Kidney epithelial cell (primary cell): Measurements from ENCODE around the gene RALGPS1. TPM values are rescaled to one million over a fixed set of nuclear protein-coding genes. Genes with fewer than 3 reads are reported as not detected.

Experiments
- DNase-seq: peaks from one replicate; pipeline ENCODE4 v3.0.0-alpha.2; 2010; ENCODE audit warnings: low read depth
- H3K27me3 ChIP-seq: 2 replicates; pipeline ENCODE4 v1.6.0; 2011; ENCODE audit warnings: low read length; ENCODE audit not compliant: control insufficient read depth, insufficient read depth
- H3K36me3 ChIP-seq: 2 replicates; pipeline ENCODE4 v1.5.1; 2011; ENCODE audit warnings: low read length; ENCODE audit not compliant: control insufficient read depth, insufficient read depth
- H3K4me3 ChIP-seq: 2 replicates; pipeline ENCODE4 v1.5.1; 2011; ENCODE audit warnings: low read depth, mild to moderate bottlenecking, control low read depth, low read length
- total RNA-seq: library from RNA; depleted of rRNA; stranded (reverse); fragments of >200 nt; gene quantifications from 2 replicates; pipeline ENCODE4 v1.2.3, GENCODE V29; 2015
- TF ChIP-seq, protein P1 (sequence below): IDR thresholded peaks from 2 replicates; pipeline ENCODE4 v1.5.1; 2011; ENCODE audit warnings: mild to moderate bottlenecking, moderate library complexity, low read length, control low read depth, inconsistent platforms; ENCODE audit not compliant: insufficient read depth, poor library complexity, severe bottlenecking

RALGPS1 gene
- total RNA-seq, 1 donor from 2014 or later = 5.6 TPM

DNA sequence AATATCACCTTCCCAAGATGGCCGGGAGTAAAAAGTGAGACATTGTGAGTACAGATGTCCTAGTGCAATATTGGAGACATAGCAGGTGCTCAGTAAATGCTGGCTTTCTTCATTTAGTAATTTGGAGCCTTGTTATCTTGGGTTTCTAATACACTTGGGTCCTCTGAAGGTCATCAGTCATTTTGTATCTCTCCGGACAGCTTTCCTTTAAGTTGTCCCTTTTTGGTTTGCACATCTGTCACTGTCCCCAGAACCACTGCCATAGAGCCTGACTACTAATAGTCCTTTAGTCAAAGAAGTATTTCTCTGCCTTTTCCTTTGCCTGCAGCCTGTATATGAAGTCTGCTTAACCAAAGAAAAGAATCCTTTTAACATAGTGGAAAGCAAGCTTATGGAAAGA, 215.7 kb downstream of the RALGPS1 start:
- TF ChIP-seq, protein P1, sequence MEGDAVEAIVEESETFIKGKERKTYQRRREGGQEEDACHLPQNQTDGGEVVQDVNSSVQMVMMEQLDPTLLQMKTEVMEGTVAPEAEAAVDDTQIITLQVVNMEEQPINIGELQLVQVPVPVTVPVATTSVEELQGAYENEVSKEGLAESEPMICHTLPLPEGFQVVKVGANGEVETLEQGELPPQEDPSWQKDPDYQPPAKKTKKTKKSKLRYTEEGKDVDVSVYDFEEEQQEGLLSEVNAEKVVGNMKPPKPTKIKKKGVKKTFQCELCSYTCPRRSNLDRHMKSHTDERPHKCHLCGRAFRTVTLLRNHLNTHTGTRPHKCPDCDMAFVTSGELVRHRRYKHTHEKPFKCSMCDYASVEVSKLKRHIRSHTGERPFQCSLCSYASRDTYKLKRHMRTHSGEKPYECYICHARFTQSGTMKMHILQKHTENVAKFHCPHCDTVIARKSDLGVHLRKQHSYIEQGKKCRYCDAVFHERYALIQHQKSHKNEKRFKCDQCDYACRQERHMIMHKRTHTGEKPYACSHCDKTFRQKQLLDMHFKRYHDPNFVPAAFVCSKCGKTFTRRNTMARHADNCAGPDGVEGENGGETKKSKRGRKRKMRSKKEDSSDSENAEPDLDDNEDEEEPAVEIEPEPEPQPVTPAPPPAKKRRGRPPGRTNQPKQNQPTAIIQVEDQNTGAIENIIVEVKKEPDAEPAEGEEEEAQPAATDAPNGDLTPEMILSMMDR = no peak
- no peak for DNase-seq
- Histone ChIP-seq H3K4me3 (no peak overlapping the region), H3K36me3 (no peaks in the 10 kb centered on the region), H3K27me3 (no peaks in the 10 kb centered on the region)

DNA sequence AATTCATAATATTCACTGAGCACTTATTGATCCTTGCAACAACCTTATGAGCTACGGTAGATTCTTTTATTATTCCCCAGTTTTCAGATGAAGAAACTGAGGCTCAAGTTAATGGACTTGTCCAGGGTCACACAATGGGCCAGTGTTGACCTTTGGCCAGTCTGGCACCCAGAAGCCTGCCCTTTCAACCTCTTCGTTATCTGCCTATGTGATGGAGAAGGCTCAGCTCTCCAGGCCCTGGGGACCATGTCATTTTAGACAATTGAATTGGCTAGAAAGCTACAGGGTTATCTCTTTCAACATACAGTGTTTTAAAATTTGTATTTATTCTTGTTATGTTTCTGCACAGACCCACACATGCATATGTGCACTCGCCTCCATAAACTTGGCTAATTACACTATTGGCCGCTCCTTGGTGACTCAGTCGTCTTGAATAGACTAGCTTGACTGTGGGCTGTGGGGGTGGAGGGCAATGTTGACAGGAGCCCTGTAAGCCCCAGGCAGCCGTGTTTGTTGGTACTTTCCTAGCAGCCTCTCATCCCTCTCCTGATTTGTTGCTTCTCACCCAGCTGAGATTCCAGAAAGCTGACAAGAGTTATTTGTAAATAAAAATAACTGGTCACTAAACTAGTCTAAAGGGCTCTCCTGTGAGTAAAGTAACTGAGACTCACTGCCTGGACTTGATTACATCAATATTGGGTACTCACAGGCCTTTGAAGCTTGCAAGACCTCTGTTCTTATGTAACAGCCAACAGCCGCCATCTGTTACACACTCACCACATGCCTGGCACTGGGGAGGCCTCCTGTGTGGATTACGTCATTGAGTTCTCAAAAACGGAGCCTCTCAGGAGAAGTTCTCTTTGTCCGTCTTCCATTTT, 216.3 kb downstream of the RALGPS1 start:
- Histone ChIP-seq H3K36me3 (no peaks in the 10 kb centered on the region), H3K27me3 (no peaks in the 10 kb centered on the region), H3K4me3 (no peak overlapping the region)
- DNase-seq = no peak
- TF ChIP-seq, protein P1 = no peak

DNA sequence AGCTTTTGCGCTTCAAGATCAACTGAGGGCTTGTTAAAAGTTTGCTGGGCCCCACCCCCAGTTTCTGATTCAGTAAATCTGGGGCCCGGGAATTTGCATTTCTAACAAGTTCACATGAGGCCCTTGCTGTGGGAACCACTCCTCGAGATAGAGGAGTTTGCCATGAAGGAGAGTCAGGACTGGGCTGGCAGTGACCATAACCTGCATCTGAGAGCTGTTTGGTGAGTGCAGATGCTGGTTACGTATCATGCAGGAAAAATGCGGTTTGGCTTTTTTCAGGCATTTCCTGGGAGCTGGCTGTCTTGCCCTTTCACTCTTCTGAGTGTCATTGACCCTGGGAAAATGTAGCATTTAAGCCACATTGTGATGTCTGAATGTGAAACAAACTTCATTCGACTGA, 217.3 kb downstream of the RALGPS1 start:
- Histone ChIP-seq H3K4me3 (no peak overlapping the region), H3K36me3 (no peaks in the 10 kb centered on the region), H3K27me3 (no peaks in the 10 kb centered on the region)
- TF ChIP-seq, protein P1 = no peak
- DNase-seq = no peak

DNA sequence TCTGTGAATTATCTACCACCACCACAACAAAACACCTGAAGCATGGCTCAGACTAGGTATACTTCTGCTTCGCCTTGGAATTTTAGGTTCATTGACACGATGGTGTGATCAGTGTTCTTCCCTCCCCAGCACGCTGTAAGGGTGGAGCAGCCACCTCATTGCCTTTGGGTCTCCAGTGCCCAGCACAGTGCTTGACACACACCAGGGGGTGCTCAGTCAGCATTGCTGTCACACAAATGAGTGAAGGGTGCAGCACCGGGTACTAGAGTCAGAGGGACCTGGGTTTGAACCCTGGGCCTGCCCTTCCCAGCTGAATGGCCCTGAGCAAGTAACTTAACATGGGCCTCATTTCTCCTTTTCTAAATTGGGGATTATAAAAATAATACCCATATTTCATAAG, 217.8 kb downstream of the RALGPS1 start:
- no peaks in the 10 kb centered on the region for H3K36me3 ChIP-seq
- H3K4me3 ChIP-seq = no peak overlapping the region
- DNase-seq = no peak
- TF ChIP-seq, protein P1 = no peak
- H3K27me3 ChIP-seq = no peaks in the 10 kb centered on the region

DNA sequence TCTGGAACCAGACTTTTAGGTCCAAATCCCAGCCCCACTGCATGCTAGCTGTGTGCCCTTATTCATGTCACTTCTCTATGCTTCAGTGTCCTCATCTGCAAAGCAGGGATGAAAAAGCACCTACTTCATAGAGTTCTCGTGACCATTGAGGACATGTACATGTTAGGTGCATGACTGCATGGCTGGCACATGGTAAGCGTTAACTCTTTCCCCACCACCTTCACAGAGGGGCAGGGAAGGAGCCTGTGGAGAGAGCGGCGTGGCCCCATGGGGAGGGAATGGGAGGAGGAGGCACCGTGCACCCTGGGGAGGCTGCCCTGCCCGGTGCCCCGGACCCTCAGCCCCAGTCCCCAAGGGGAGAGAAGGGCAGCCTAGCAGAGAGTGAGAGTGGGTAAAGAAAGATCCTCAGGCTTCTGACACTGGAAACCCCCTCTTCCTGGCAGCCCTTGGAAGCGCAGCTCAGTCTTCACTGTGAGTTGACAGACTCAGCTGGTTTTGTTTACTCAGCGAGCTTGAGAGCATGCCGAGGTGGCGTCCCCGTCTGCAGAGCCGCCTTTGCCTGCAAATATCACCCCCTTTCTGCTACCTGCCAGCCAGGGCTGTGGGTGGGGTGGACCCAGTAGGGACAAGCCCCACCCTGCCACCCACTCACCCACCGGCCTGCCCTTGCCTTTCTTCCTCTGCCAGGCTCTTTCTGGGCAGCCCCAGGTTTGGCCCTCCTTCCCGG, 218.5 kb downstream of the RALGPS1 start:
- Histone ChIP-seq H3K36me3 (no peaks in the 10 kb centered on the region), H3K27me3 (no peaks in the 10 kb centered on the region), H3K4me3 (no peak overlapping the region)
- TF ChIP-seq, protein P1 = no peak
- no peak for DNase-seq
